ENCODE data around the gene MFSD1.

DNA sequence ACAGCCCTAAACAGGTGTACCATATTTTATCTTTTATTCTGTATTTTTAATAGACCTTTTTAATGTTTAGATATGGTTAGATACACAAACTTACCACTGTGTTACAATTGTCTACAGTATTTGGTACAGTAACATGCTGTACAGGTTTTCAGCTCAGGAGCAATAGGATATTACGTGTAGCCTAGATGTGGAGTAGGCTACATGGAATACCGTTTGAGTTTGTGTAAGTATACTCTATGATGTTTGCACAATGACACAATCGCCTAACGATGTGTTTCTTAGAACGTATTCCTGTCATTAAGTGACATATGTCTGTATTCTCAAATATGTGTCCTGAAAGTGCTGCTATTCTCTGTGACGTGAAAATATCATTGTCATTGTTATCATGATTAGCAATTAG lies 62.6 kb downstream of the MFSD1 start:
- TF ChIP-seq, protein P1, sequence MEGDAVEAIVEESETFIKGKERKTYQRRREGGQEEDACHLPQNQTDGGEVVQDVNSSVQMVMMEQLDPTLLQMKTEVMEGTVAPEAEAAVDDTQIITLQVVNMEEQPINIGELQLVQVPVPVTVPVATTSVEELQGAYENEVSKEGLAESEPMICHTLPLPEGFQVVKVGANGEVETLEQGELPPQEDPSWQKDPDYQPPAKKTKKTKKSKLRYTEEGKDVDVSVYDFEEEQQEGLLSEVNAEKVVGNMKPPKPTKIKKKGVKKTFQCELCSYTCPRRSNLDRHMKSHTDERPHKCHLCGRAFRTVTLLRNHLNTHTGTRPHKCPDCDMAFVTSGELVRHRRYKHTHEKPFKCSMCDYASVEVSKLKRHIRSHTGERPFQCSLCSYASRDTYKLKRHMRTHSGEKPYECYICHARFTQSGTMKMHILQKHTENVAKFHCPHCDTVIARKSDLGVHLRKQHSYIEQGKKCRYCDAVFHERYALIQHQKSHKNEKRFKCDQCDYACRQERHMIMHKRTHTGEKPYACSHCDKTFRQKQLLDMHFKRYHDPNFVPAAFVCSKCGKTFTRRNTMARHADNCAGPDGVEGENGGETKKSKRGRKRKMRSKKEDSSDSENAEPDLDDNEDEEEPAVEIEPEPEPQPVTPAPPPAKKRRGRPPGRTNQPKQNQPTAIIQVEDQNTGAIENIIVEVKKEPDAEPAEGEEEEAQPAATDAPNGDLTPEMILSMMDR (conservative IDR thresholded peaks at IDR 0.05), result no peak
- no peak for TF ChIP-seq EZH2 (IDR thresholded peaks at IDR 0.05; ENCODE audit: low read depth)

All from PC-9 (cell line).